HCT116 (cell line): ENCODE measurements around the gene GNG4. TPM values are rescaled to one million over a fixed set of nuclear protein-coding genes. Genes with fewer than 3 reads are reported as not detected.

Experiments used
- ATAC-seq: fragments of 200-7000 bp; cut with Tn5 transposase; 2 replicates; pipeline ENCODE4 v1.9.1; 2020; ENCODE audit warnings: mild to moderate bottlenecking, moderate library complexity
- BruUV-seq: library from RNA; stranded (reverse); fragments of 400-500 nt; replicated peaks from 2 replicates; lab custom pipeline; 2021; lab: Mats Ljungman, UMichigan
- CTCF ChIA-PET: fragments of 300-600 bp; sonication (Branson Sonifier 250); formaldehyde crosslinking; loops from one replicate; lab custom pipeline; 2021; ENCODE audit warnings: antibody characterized with exemption; lab: Charles Lee
- POLR2A ChIA-PET: fragments of 300-600, 350-600 bp; sonication (Branson Sonifier 250); formaldehyde crosslinking; loops from one replicate; lab custom pipeline; 2021; ENCODE audit warnings: antibody characterized with exemption; lab: Charles Lee
- RAD21 ChIA-PET, 2 experiments: fragments of 300-600 bp; sonication (Branson Sonifier 250); formaldehyde crosslinking; loops; one replicate each; lab custom pipeline; 2023; ENCODE audit warnings: low total read pairs in 2 of 2; ENCODE audit not compliant: uncharacterized antibody in 2 of 2, unreplicated experiment in 2 of 2, low non-redundant PET in 1 of 2; lab: Charles Lee
- DNase-seq: peaks from one replicate; pipeline ENCODE4 v3.0.0-alpha.2; 2010; ENCODE audit warnings: low read depth, low spot score
- H2AFZ ChIP-seq: fragments of 200-600 bp; shearing (Covaris generic), sonication (generic); 2 replicates; pipeline ENCODE4 v1.6.1; 2017; ENCODE audit warnings: low read depth, mixed run types, mixed read lengths, antibody characterized with exemption, low read length; ENCODE audit not compliant: poor library complexity, severe bottlenecking
- H3K27ac ChIP-seq: 2 replicates; pipeline ENCODE4 v1.5.1; 2012; ENCODE audit warnings: low read depth, low read length
- H3K27me3 ChIP-seq: fragments of 200-600 bp; sonication (generic); 2 replicates; pipeline ENCODE4 v1.6.1; 2016; ENCODE audit warnings: mixed run types, low read length, mixed read lengths; ENCODE audit not compliant: insufficient read depth
- H3K36me3 ChIP-seq, 2 experiments: fragments of 200-500 bp in 1 of 2; fragments of 200-600 bp in 1 of 2; sonication (Bioruptor generic) in 1 of 2; sonication (generic) in 1 of 2; 2 replicates each; pipeline versions ENCODE4 v1.5.1 to v1.6.1; 2014 to 2016; ENCODE audit warnings: low read length in 2 of 2, inconsistent platforms in 1 of 2, mixed read lengths in 1 of 2, mixed run types in 1 of 2; ENCODE audit not compliant: insufficient read depth in 2 of 2, control insufficient read depth in 1 of 2
- H3K4me1 ChIP-seq, 2 experiments: fragments of 200-600 bp in 1 of 2; sonication (generic) in 1 of 2; 2 replicates each; pipeline versions ENCODE4 v1.5.1 to v1.6.1; 2012 to 2017; ENCODE audit warnings: low read length in 2 of 2, inconsistent platforms in 1 of 2, mild to moderate bottlenecking in 1 of 2, mixed read lengths in 1 of 2, mixed run types in 1 of 2, moderate library complexity in 1 of 2; ENCODE audit not compliant: insufficient read depth in 2 of 2, control insufficient read depth in 1 of 2
- H3K4me2 ChIP-seq: fragments of 200-600 bp; sonication (generic); 2 replicates; pipeline ENCODE4 v1.6.1; 2017; ENCODE audit warnings: mixed run types, low read length, mixed read lengths
- H3K4me3 ChIP-seq, 2 experiments: fragments of 200-600 bp in 1 of 2; sonication (generic) in 1 of 2; replicated peaks in 1 of 2; 2 replicates each; pipeline ENCODE4 v1.5.1; 2011 to 2016; ENCODE audit warnings: low read length in 2 of 2, control low read depth in 1 of 2, low read depth in 1 of 2, mild to moderate bottlenecking in 1 of 2, mixed read lengths in 1 of 2, mixed run types in 1 of 2
- H3K79me2 ChIP-seq: fragments of 200-600 bp; sonication (generic); 2 replicates; pipeline ENCODE4 v1.6.1; 2017; ENCODE audit warnings: mild to moderate bottlenecking, mixed run types, low read length, moderate library complexity, mixed read lengths; ENCODE audit not compliant: insufficient read depth
- H3K9ac ChIP-seq: fragments of 200-600 bp; sonication (generic); 2 replicates; pipeline ENCODE4 v1.6.1; 2016; ENCODE audit warnings: low read length, mixed read lengths
- H3K9me2 ChIP-seq: fragments of 200-600 bp; sonication (generic), shearing (Covaris generic); 2 replicates; pipeline ENCODE4 v1.6.1; 2017; ENCODE audit warnings: mixed run types, mild to moderate bottlenecking, moderate library complexity; ENCODE audit not compliant: insufficient read depth
- H3K9me3 ChIP-seq, 2 experiments: fragments of 200-500 bp in 1 of 2; fragments of 200-600 bp in 1 of 2; sonication (Bioruptor generic) in 1 of 2; sonication (generic) in 1 of 2; 2 replicates each; pipeline ENCODE4 v1.6.1; 2014 to 2017; ENCODE audit warnings: low read length in 2 of 2, mixed read lengths in 2 of 2, inconsistent platforms in 1 of 2, low read depth in 1 of 2, mild to moderate bottlenecking in 1 of 2, mixed run types in 1 of 2, moderate library complexity in 1 of 2; ENCODE audit not compliant: control insufficient read depth in 1 of 2, insufficient read depth in 1 of 2
- H4K20me1 ChIP-seq: fragments of 200-600 bp; sonication (generic), shearing (Covaris generic); 2 replicates; pipeline ENCODE4 v1.6.1; 2017; ENCODE audit warnings: mixed run types, mild to moderate bottlenecking, moderate library complexity; ENCODE audit not compliant: insufficient read depth
- CBX3 ChIP-seq: IDR thresholded peaks from 2 replicates; pipeline ENCODE4 v1.6.1; 2012; ENCODE audit warnings: low read depth
- ELF1 ChIP-seq: IDR thresholded peaks from 2 replicates; pipeline ENCODE4 v1.6.1; 2012; ENCODE audit warnings: low read depth, borderline replicate concordance
- FOSL1 ChIP-seq: IDR thresholded peaks from 2 replicates; pipeline ENCODE4 v1.6.1; 2012; ENCODE audit warnings: low read depth
- JUND ChIP-seq: IDR thresholded peaks from 2 replicates; pipeline ENCODE4 v1.6.1; 2012
- POLR2AphosphoS5 ChIP-seq: IDR thresholded peaks from 2 replicates; pipeline ENCODE4 v1.6.1; 2011; ENCODE audit warnings: mild to moderate bottlenecking, low read depth, low read length, moderate library complexity
- REST ChIP-seq: IDR thresholded peaks from 2 replicates; pipeline ENCODE4 v1.6.1; 2012; ENCODE audit warnings: low read depth
- SIN3A ChIP-seq: IDR thresholded peaks from 2 replicates; pipeline ENCODE4 v1.6.1; 2012; ENCODE audit warnings: low read depth
- TCF7L2 ChIP-seq: IDR thresholded peaks from 2 replicates; pipeline ENCODE4 v1.7.0; 2011; ENCODE audit warnings: borderline replicate concordance, inconsistent platforms; ENCODE audit not compliant: insufficient read depth, insufficient read length; ENCODE audit errors: extremely low read depth
- intact Hi-C: fragments of 100-400 bp; cut with micrococcal nuclease; formaldehyde crosslinking; loops from 2 replicates; pipeline ENCODE4 v1.10.0; 2022
- total RNA-seq: library from RNA; stranded (reverse); gene quantifications from one replicate; pipeline ENCODE4 v1.2.1, GENCODE V29; 2021; ENCODE audit not compliant: unreplicated experiment

The GNG4 gene
- total RNA-seq, 1 experiment from 2014 or later, result 10.6 TPM

- Histone ChIP-seq H3K27me3 (no peaks in the 10 kb centered on the region), H3K9me3 (no peaks in the 10 kb centered on the region), H2AFZ (no peak overlapping the region), H3K9ac (no peak overlapping the region), H3K4me2 (no peak overlapping the region), H3K36me3 (no peaks in the 10 kb centered on the region), H3K4me1 (no peaks in the 10 kb centered on the region), H3K9me2 (no peaks in the 10 kb centered on the region), H4K20me1 (no peaks in the 10 kb centered on the region; the same call in 1 of the 2 replicates), H3K27ac (no peak overlapping the region), H3K4me3 (no peak overlapping the region), H3K79me2 (no peaks in the 10 kb centered on the region)
- CTCF ChIA-PET, result no interaction called here
- DNase-seq (no peak), ATAC-seq (no peak)
- POLR2A ChIA-PET, result no interaction called here
- TF ChIP-seq ELF1 (no peak), FOSL1 (no peak)
- intact Hi-C loops, result no loop called here
- RAD21 ChIA-PET, result no interaction called here
- no TSS peak for BruUV-seq
Measured at GRCh38 chr1:235689356-235689755, 39.8 kb upstream of the GNG4 start.

GRCh38 chr1:235688096-235688495 is 38.5 kb upstream of the GNG4 start:
- H3K27me3 ChIP-seq, result no peaks in the 10 kb centered on the region
- DNase-seq, result no peak
- no peak overlapping the region for H2AFZ ChIP-seq
- ChIA-PET RAD21 (no interaction called here), CTCF (no interaction called here), POLR2A (no interaction called here)
- no peak overlapping the region for H3K27ac ChIP-seq
- no peaks in the 10 kb centered on the region for H3K4me1 ChIP-seq
- no peak overlapping the region for H3K4me2 ChIP-seq
- no peaks in the 10 kb centered on the region for H3K9me2 ChIP-seq
- no peaks in the 10 kb centered on the region; the same call in 1 of the 2 replicates for H4K20me1 ChIP-seq
- H3K9me3 ChIP-seq, result no peaks in the 10 kb centered on the region
- H3K79me2 ChIP-seq, result no peaks in the 10 kb centered on the region
- H3K36me3 ChIP-seq, result no peaks in the 10 kb centered on the region
- H3K4me3 ChIP-seq, result no peak overlapping the region
- no peak overlapping the region for H3K9ac ChIP-seq
- TF ChIP-seq JUND, result no peak
- TF ChIP-seq TCF7L2, result no peak
- no peak for TF ChIP-seq POLR2AphosphoS5
- TF ChIP-seq SIN3A, result no peak
- no peak for TF ChIP-seq REST
- no peak for TF ChIP-seq CBX3
- ATAC-seq, result no peak
- intact Hi-C loops, result no loop called here
- BruUV-seq, result no TSS peak
